SK-N-SH treated with all-trans-retinoic acid at 6 μM for 48 hours (cell line): ENCODE data around the gene GPC6.
A peak's percentile ranks its signal among the peaks of the same experiment; 100 is the strongest.

ENCODE experiments used
- ATAC-seq: fragments of 200-7000 bp; cut with Tn5 transposase; 3 replicates; pipeline ENCODE4 v1.9.1; 2020; ENCODE audit warnings: mild to moderate bottlenecking, moderate library complexity
- CREB5 ChIP-seq: fragments of 250-450 bp; sonication (Bioruptor Pico); IDR thresholded peaks from 2 replicates; pipeline ENCODE4 v1.5.1; 2020; ENCODE audit warnings: low read depth, mild to moderate bottlenecking, moderate library complexity
- CSDC2 ChIP-seq: fragments of 250-450 bp; sonication (Bioruptor Pico); IDR thresholded peaks from 2 replicates; pipeline ENCODE4 v1.5.0; 2020; ENCODE audit warnings: mild to moderate bottlenecking, moderate library complexity
- CSRNP3 ChIP-seq: fragments of 250-450 bp; sonication (Bioruptor Pico); IDR thresholded peaks from 2 replicates; pipeline ENCODE4 v1.5.1; 2021; ENCODE audit warnings: mild to moderate bottlenecking, moderate library complexity
- GLIS3 ChIP-seq: fragments of 250-450 bp; sonication (Bioruptor Pico); IDR thresholded peaks from 2 replicates; pipeline ENCODE4 v1.5.0; 2020; ENCODE audit warnings: mild to moderate bottlenecking, moderate library complexity
- ISL1 ChIP-seq: fragments of 250-450 bp; sonication (Bioruptor Pico); IDR thresholded peaks from 2 replicates; pipeline ENCODE4 v2.1.2; 2022; ENCODE audit warnings: mild to moderate bottlenecking, moderate library complexity
- OSR1 ChIP-seq: fragments of 250-450 bp; sonication (Bioruptor Pico); IDR thresholded peaks from 2 replicates; pipeline ENCODE4 v1.8.0; 2022; ENCODE audit warnings: moderate library complexity, mild to moderate bottlenecking, inconsistent platforms
- PATZ1 ChIP-seq: fragments of 250-450 bp; sonication (Bioruptor Pico); IDR thresholded peaks from 2 replicates; pipeline ENCODE4 v1.8.0; 2020; ENCODE audit warnings: mild to moderate bottlenecking, moderate library complexity, borderline replicate concordance
- POU6F1 ChIP-seq: fragments of 250-450 bp; sonication (Bioruptor Pico); IDR thresholded peaks from 2 replicates; pipeline ENCODE4 v1.8.0; 2021; ENCODE audit warnings: low read depth, mild to moderate bottlenecking, moderate library complexity, borderline replicate concordance
- PPARA ChIP-seq: fragments of 250-450 bp; sonication (Bioruptor Pico); IDR thresholded peaks from 2 replicates; pipeline ENCODE4 v1.5.0; 2020; ENCODE audit warnings: mild to moderate bottlenecking, borderline replicate concordance
- RARB ChIP-seq: fragments of 250-450 bp; sonication (Bioruptor Pico); IDR thresholded peaks from 2 replicates; pipeline ENCODE4 v1.8.0; 2021; ENCODE audit warnings: mild to moderate bottlenecking, moderate library complexity
- SNAI2 ChIP-seq: fragments of 250-450 bp; sonication (Bioruptor Pico); IDR thresholded peaks from 2 replicates; pipeline ENCODE4 v1.5.0; 2020; ENCODE audit warnings: mild to moderate bottlenecking, moderate library complexity
- TCF4 ChIP-seq: fragments of 250-450 bp; sonication (Bioruptor Pico); IDR thresholded peaks from 2 replicates; pipeline ENCODE4 v1.8.0; 2021; ENCODE audit warnings: mild to moderate bottlenecking, moderate library complexity, borderline replicate concordance
- TOX ChIP-seq: fragments of 250-450 bp; sonication (Bioruptor Pico); IDR thresholded peaks from 2 replicates; pipeline ENCODE4 v1.8.0; 2021; ENCODE audit warnings: mild to moderate bottlenecking, moderate library complexity, borderline replicate concordance
- ZC3H10 ChIP-seq: fragments of 250-450 bp; sonication (Bioruptor Pico); IDR thresholded peaks from 2 replicates; pipeline ENCODE4 v1.5.1; 2021; ENCODE audit warnings: mild to moderate bottlenecking, moderate library complexity
- ZNF565 ChIP-seq: fragments of 450-650 bp; formaldehyde crosslinking; conservative IDR thresholded peaks from 2 replicates; pipeline ENCODE4 v1.5.0; 2020; ENCODE audit warnings: low read depth, mild to moderate bottlenecking, moderate library complexity
- ZNF70 ChIP-seq: fragments of 450-650 bp; formaldehyde crosslinking; IDR thresholded peaks from 2 replicates; pipeline ENCODE4 v1.5.0; 2020; ENCODE audit warnings: mild to moderate bottlenecking, moderate library complexity

GPC6 gene

GRCh38 chr13:93222976-93223375 lies 3.6 kb upstream of the GPC6 start (continued):
- TF ChIP-seq CSRNP3 (CRISPR knock-in tag) (no peak), TCF4 (CRISPR knock-in tag) (no peak)

- ATAC-seq: no peak
Measured at GRCh38 chr13:93224535-93224934, 2.1 kb upstream of the GPC6 start.

GRCh38 chr13:93225610-93226009 lies 997 bp upstream of the GPC6 start:
- no peak for TF ChIP-seq ZNF565
- TF ChIP-seq CSDC2 (CRISPR knock-in tag): no peak
- no peak for TF ChIP-seq PPARA (CRISPR knock-in tag)
- TF ChIP-seq ZNF70 (CRISPR knock-in tag): no peak
- no peak for TF ChIP-seq TOX (CRISPR knock-in tag)
- TF ChIP-seq ISL1 (CRISPR knock-in tag): no peak
- TF ChIP-seq SNAI2 (CRISPR knock-in tag): no peak
- TF ChIP-seq CREB5: no peak
- TF ChIP-seq OSR1 (CRISPR knock-in tag): no peak
- no peak for TF ChIP-seq GLIS3 (CRISPR knock-in tag)
- no peak for TF ChIP-seq RARB (CRISPR knock-in tag)
- no peak for TF ChIP-seq PATZ1
- ATAC-seq: no peak

More at GRCh38 chr13:93224535-93224934, 2.1 kb upstream of the GPC6 start:
- TF ChIP-seq ISL1 (CRISPR knock-in tag): peak; percentile 56
- TF ChIP-seq CSDC2 (CRISPR knock-in tag): 0 out of 2 replicates have a peak, but pooled peaks have one; percentile 26
- TF ChIP-seq GLIS3 (CRISPR knock-in tag): 0 out of 2 replicates have a peak, but pooled peaks have one; percentile 41
- TF ChIP-seq CSRNP3 (CRISPR knock-in tag): no peak

- no peak for ATAC-seq
- TF ChIP-seq SNAI2 (CRISPR knock-in tag) (no peak), OSR1 (CRISPR knock-in tag) (no peak), PATZ1 (no peak), ZC3H10 (no peak), ZNF70 (CRISPR knock-in tag) (no peak), POU6F1 (CRISPR knock-in tag) (no peak), ISL1 (CRISPR knock-in tag) (no peak)
Measured at GRCh38 chr13:93226065-93226622, 463 bp upstream of the GPC6 start.
